ENCODE data around the gene LRP2BP.

Gene LRP2BP

DNA sequence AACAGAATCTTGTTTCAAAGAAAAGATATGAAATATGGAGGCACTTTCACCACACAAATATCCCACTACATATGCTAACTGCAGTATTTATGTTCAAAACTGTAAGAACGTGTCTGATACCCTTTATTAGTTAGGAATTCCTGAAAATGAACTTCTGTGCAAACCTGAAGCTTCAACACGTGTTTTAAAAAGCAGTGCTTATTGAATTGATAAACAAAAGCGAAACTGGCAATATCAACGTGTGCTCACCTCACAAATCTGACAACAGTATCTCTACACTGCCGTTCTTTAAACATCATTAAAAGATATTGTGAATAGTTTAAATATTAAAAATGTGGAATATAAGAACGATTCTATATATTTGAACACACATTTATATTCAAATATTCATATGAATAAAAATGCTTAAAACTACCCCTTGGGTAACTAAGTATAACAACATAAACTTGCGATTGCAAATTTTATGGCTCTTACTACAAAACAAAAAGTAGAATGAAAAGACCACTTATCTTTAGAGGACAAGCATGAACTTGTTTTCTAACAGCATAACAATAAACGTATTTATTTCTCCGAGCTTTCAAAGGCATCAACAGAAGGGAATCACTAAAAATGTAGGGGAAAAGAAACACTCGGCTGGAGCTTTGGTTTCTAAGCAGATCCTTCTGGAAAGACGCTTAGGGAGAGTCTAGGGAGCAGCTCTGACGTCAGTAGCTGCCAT is at the start of gene LRP2BP:
Gene LRP2BP (minus strand): TSS at position 687 of the 718 bp plus-strand sequence. CDS start 17,738 bp downstream, outside the sequence.
- H3K4me3 ChIP-seq (ENCODE audit: low read length), result peak within 1 kb of the TSS; percentile 82
- H3K9ac ChIP-seq (ENCODE audit: low read length), result peak within 1 kb of the TSS; percentile 80
- peaks cover 3% of the 10 kb centered on the region for H3K4me1 ChIP-seq (ENCODE audit: control insufficient read depth, insufficient read depth, low read length)
- peak within 1 kb of the TSS; percentile 96 for H3K27ac ChIP-seq (ENCODE audit: low read depth, low read length)
- H3K27me3 ChIP-seq (ENCODE audit: control insufficient read depth, insufficient read depth, low read length), result no peaks in the 10 kb centered on the region
- no peaks in the 10 kb centered on the region for H3K36me3 ChIP-seq (ENCODE audit: control insufficient read depth, insufficient read depth, low read length)

DNA sequence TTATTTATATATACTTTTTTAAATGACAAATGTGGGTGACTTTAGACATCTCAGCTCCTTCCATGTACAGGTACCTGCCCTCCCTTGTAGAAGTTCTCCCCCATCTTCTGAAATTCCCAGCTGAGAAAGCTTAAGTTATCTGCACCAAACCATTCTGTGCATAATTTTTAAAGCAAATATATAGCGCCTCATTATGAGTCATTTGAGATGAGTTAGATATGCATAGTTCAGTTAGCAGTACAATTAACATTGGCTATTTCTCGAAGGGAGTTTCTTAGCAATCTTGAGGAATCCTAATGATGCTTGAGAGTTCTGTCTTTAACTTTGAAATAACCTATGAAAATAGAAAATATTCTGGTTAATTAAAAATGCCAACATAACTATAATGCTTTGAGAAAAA is 49.5 kb upstream of the LRP2BP start:
- no peaks in the 10 kb centered on the region for H3K4me1 ChIP-seq (ENCODE audit: control insufficient read depth, insufficient read depth, low read length)
- no peak overlapping the region for H3K9ac ChIP-seq (ENCODE audit: low read length)
- no peaks in the 10 kb centered on the region for H3K27me3 ChIP-seq (ENCODE audit: control insufficient read depth, insufficient read depth, low read length)
- H3K36me3 ChIP-seq (ENCODE audit: control insufficient read depth, insufficient read depth, low read length), result no peaks in the 10 kb centered on the region
- no peak overlapping the region for H3K27ac ChIP-seq (ENCODE audit: low read depth, low read length)
- no peak overlapping the region for H3K4me3 ChIP-seq (ENCODE audit: low read length)

DNA sequence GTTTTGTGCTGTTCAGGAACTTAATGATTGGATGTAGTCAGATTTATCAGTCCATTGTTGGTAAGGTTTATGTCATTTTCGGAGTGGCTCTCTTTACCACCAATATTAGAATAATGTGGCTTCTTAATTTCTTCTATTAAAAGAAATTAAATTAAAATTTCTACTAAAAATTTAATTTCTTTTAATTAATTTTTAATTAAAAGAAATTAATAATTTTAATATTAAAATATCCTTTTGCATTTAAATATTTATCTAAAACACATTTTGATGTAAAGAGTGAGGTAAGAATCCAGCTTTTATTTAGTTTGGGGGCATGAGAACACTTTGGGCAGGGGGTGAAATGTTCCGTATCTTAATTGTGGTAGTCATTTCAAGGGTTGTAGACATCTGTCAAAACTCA is 45.8 kb upstream of the LRP2BP start:
- H3K9ac ChIP-seq (ENCODE audit: low read length), result no peak overlapping the region
- H3K27me3 ChIP-seq (ENCODE audit: control insufficient read depth, insufficient read depth, low read length), result no peaks in the 10 kb centered on the region
- H3K36me3 ChIP-seq (ENCODE audit: control insufficient read depth, insufficient read depth, low read length), result no peaks in the 10 kb centered on the region
- H3K27ac ChIP-seq (ENCODE audit: low read depth, low read length), result no peak overlapping the region
- no peaks in the 10 kb centered on the region for H3K4me1 ChIP-seq (ENCODE audit: control insufficient read depth, insufficient read depth, low read length)
- no peak overlapping the region for H3K4me3 ChIP-seq (ENCODE audit: low read length)

DNA sequence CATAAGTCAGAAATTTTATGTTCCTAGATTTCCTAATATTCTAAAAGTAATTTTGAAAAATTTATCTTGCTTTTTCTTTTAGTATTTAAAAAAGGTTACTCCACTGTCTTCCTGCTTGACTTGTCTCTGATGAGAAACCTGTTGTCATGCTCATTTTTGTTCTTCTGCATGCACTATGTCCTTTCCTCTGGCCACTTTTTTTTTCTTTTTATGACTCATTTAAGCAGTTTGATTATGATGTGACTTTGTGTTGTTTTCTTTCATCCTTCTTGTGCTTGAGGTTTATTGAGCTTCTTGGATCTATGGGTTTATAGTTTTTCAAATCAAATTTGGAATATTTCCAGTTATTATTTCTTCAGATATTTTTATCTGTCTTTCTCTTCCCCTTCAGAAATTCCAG is 42.1 kb upstream of the LRP2BP start:
- no peak overlapping the region for H3K4me3 ChIP-seq (ENCODE audit: low read length)
- no peaks in the 10 kb centered on the region for H3K27me3 ChIP-seq (ENCODE audit: control insufficient read depth, insufficient read depth, low read length)
- H3K36me3 ChIP-seq (ENCODE audit: control insufficient read depth, insufficient read depth, low read length), result no peaks in the 10 kb centered on the region
- no peak overlapping the region for H3K27ac ChIP-seq (ENCODE audit: low read depth, low read length)
- H3K9ac ChIP-seq (ENCODE audit: low read length), result no peak overlapping the region
- no peaks in the 10 kb centered on the region for H3K4me1 ChIP-seq (ENCODE audit: control insufficient read depth, insufficient read depth, low read length)

DNA sequence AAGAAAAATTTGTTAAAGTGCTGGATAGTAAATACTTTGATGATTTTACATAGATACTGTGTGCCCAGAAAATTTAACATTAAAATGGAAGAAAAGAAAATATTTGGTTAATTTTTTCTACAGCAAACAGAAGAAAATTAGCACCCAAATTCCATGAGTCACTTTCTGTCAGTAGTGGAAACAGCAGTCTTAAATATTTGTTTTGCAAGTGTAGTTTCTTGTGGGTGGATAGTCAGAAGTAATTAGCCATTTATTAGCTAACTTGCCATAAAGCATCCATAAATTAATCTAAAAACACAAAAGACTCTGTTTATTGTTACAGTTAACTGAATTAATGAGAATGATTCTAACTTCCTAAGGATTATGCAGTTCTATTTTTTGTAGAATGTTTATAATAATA is 39.7 kb upstream of the LRP2BP start:
- no peak overlapping the region for H3K9ac ChIP-seq (ENCODE audit: low read length)
- H3K27me3 ChIP-seq (ENCODE audit: control insufficient read depth, insufficient read depth, low read length), result no peaks in the 10 kb centered on the region
- H3K4me1 ChIP-seq (ENCODE audit: control insufficient read depth, insufficient read depth, low read length), result no peaks in the 10 kb centered on the region
- H3K36me3 ChIP-seq (ENCODE audit: control insufficient read depth, insufficient read depth, low read length), result no peaks in the 10 kb centered on the region
- no peak overlapping the region for H3K4me3 ChIP-seq (ENCODE audit: low read length)
- no peak overlapping the region for H3K27ac ChIP-seq (ENCODE audit: low read depth, low read length)

DNA sequence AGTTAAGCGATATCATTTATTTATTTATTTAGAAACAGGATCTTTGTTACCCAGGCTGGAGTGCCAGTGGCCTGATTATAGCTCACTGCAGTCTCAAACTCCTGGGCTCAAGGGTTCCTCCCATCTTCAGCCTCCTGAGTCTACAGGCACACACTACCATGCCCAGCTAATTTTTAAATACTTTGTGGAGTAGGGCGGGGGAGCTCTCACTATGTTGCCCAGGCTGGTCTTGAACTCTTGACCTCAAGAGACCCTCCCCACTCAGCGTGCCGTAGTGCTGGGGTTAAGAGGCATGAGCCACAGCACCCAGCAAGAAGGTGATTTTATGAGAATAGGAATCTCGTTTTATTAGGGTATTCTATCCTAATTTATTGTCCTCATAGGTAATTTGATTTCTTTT is 33.9 kb upstream of the LRP2BP start:
- Histone ChIP-seq H3K9ac (ENCODE audit: low read length) (no peak overlapping the region), H3K36me3 (ENCODE audit: control insufficient read depth, insufficient read depth, low read length) (no peaks in the 10 kb centered on the region), H3K27me3 (ENCODE audit: control insufficient read depth, insufficient read depth, low read length) (no peaks in the 10 kb centered on the region), H3K4me3 (ENCODE audit: low read length) (no peak overlapping the region), H3K4me1 (ENCODE audit: control insufficient read depth, insufficient read depth, low read length) (peaks cover 8% of the 10 kb centered on the region), H3K27ac (ENCODE audit: low read depth, low read length) (no peak overlapping the region)

DNA sequence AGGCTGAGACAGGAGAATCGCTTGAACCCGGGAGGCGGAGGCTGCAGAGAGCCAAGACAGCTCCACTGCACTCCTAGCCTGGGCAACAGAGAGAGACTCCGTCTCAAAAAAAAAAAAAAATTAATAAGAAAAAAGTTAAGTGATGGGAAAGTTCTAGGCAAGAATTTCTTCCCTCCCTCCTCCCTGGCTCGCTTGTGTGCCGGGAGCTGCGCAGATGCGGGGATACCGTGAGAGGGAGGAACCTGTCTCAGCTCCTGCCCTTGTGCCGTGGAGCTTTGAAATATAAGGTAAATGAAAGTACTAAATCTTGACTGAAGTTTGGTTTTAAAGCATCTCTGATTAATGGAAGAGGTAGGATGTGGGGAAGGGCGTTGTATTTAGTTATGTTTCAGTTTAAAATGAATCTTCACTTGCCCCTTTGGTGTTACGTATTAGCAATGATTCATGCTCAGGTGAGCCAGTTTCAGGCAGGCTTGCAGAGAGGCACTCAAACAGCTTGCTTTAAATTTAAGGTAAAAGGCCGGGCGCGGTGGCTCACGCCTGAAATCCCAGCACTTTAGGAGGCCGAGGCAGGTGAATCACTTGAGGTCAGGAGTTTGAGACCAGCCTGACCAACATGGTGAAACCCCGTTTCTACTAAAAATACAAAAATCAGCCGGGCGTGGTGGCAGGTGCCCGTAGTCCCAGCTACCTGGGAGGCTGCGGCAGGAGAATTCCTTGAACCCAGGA is 31.4 kb upstream of the LRP2BP start:
- H3K27ac ChIP-seq (ENCODE audit: low read depth, low read length), result no peak overlapping the region
- no peaks in the 10 kb centered on the region for H3K27me3 ChIP-seq (ENCODE audit: control insufficient read depth, insufficient read depth, low read length)
- H3K4me3 ChIP-seq (ENCODE audit: low read length), result no peak overlapping the region
- no peaks in the 10 kb centered on the region for H3K36me3 ChIP-seq (ENCODE audit: control insufficient read depth, insufficient read depth, low read length)
- no peak overlapping the region for H3K9ac ChIP-seq (ENCODE audit: low read length)
- peaks cover 9% of the 10 kb centered on the region for H3K4me1 ChIP-seq (ENCODE audit: control insufficient read depth, insufficient read depth, low read length)

DNA sequence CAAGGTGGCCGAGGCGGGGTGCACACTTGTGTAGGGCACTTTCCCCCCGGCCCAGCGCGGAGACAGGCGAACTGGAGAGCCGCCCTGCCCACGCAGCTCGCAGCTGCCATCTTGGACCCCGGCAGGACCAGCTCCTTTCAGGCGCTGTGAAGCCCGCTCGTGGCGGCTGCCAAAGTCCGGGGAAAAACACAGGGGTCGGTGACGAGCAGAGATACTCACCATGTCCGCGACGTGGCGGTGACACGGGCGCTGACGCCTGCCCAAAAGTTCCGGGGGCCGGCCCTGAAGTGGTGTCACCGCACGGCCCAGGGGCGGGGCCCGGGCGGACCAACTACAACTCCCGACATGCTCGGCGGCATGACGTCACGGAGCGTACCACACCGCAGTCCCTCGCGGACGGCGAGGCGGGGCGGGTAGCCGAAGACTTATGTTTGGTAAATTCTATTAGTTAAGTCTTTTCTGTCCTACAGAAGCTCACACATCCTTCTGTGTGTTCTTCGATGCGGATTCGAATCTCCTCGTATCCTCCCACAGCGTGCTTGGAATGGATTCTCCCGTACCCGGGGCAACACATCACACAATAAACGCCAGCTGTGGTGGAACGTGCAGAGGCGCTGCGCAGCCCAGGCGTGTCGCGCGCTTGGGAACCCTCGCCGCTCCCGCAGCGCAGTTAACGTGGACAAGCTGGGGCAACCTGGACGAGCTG is 30.1 kb upstream of the LRP2BP start, which contains the start of gene UFSP2:
Gene UFSP2 (minus strand): TSS at position 318 of the 706 bp plus-strand sequence. CDS start 96 bp downstream, at position 222.
- peak within 1 kb of the TSS; percentile 86 for H3K9ac ChIP-seq (ENCODE audit: low read length)
- peak within 1 kb of the TSS; percentile 97 for H3K27ac ChIP-seq (ENCODE audit: low read depth, low read length)
- peak within 1 kb of the TSS; percentile 94 for H3K4me3 ChIP-seq (ENCODE audit: low read length)
- no peaks in the 10 kb centered on the region for H3K27me3 ChIP-seq (ENCODE audit: control insufficient read depth, insufficient read depth, low read length)
- H3K4me1 ChIP-seq (ENCODE audit: control insufficient read depth, insufficient read depth, low read length), result peaks cover 9% of the 10 kb centered on the region
- no peaks in the 10 kb centered on the region for H3K36me3 ChIP-seq (ENCODE audit: control insufficient read depth, insufficient read depth, low read length)

DNA sequence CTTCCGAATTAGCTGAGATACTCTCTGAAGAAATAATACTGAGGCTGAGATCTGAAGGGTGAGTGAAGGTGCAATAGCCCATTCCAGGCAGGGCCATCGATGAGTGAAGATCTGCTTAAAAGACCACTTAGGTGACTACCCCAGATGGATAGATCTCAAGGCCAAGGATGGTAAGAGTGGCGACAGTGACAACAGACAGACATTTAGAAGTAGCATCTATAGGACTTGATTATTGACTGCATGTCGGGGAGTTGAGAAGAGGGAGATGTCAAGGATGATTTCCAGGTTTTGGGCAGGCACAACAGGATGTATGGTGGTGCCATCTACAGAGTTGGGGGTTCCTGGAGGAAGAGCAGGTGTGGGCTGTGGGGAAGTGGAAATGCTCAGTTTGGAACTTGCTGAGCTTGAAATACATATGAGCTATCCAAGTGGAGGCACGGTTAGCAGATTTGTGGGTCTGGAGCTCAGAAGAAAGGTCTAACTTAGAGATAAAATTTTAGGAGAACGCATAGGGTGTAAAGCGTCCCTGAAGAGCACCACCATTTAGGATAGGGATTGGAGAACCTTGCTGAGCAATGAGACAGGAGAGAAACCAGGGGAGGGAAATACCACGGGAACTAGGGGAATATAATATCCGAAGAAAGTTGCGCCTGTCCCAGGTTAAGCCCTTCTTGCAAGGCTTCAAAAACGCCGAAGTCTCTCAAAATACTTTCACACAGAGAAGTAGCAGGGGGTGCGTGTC is 29.4 kb upstream of the LRP2BP start:
- Histone ChIP-seq H3K9ac (ENCODE audit: low read length) (peak overlapping the region; percentile 86), H3K36me3 (ENCODE audit: control insufficient read depth, insufficient read depth, low read length) (no peaks in the 10 kb centered on the region), H3K4me1 (ENCODE audit: control insufficient read depth, insufficient read depth, low read length) (peaks cover 9% of the 10 kb centered on the region), H3K4me3 (ENCODE audit: low read length) (peak overlapping the region; percentile 94), H3K27me3 (ENCODE audit: control insufficient read depth, insufficient read depth, low read length) (no peaks in the 10 kb centered on the region), H3K27ac (ENCODE audit: low read depth, low read length) (peak overlapping the region; percentile 97)

DNA sequence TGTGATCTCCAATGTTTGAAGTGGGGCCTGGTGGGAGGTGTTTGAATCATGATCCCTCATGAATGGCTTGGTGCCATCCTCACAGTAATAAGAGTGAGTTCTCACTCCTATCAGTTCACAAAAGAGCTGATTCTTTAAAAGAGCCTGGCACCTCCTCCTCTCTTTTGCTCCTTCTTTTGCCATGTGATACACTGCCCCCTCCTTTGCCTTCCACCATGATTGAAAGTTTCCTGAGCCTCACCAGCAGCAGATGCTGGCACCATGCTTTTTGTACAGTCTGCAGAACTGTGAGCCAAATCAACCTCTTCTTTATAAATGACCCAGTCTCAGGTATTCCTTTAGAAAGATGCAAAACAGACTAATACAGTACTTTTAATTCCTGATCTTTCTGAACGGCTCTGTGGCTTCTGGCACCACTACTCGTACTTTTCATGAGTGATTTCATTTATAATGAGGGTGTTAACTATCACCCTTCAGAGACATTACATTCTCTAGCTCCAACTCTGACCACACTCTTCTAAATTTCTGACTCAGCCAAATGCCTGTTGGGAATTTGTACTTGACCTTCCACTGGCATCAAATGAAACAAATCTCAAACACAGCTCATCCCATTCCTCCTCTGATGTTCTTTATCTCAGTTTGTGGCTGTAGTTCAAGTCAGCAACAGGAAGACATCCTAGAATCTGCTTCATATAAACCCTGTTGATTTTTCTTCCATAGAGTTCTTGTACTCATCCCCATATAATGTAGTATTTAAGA is 25.8 kb upstream of the LRP2BP start:
- Histone ChIP-seq H3K9ac (ENCODE audit: low read length) (no peak overlapping the region), H3K27ac (ENCODE audit: low read depth, low read length) (no peak overlapping the region), H3K36me3 (ENCODE audit: control insufficient read depth, insufficient read depth, low read length) (peaks cover 4% of the 10 kb centered on the region), H3K4me1 (ENCODE audit: control insufficient read depth, insufficient read depth, low read length) (peaks cover 9% of the 10 kb centered on the region), H3K27me3 (ENCODE audit: control insufficient read depth, insufficient read depth, low read length) (no peaks in the 10 kb centered on the region), H3K4me3 (ENCODE audit: low read length) (no peak overlapping the region)

DNA sequence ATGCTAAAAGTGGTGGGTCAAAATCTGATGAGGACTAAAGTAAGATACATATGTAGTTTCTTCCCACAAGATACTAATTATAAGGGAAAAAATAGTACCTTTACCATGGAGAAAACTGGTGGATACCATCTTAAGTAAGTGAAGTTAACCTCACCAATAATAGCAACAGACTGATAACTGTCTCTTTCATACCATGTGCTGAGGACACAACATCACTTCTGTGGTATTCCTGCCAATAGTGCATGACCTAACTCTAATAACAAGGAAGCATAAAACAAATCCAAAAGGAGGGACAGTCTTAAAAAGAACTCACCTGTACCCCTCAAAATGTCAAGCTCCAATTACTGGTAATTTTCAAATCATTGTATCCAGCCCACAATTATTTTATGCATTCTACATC is 21.2 kb upstream of the LRP2BP start:
- Histone ChIP-seq H3K27me3 (ENCODE audit: control insufficient read depth, insufficient read depth, low read length) (no peaks in the 10 kb centered on the region), H3K36me3 (ENCODE audit: control insufficient read depth, insufficient read depth, low read length) (peaks cover 7% of the 10 kb centered on the region), H3K27ac (ENCODE audit: low read depth, low read length) (no peak overlapping the region), H3K4me1 (ENCODE audit: control insufficient read depth, insufficient read depth, low read length) (no peaks in the 10 kb centered on the region), H3K4me3 (ENCODE audit: low read length) (no peak overlapping the region), H3K9ac (ENCODE audit: low read length) (no peak overlapping the region)

Data from rectal smooth muscle tissue (tissue), 1 donor.